GM21723 (cell line): ENCODE results near the gene PYM1.
"Not testable (repeated sequence)": the region's sequence is repeated elsewhere in the genome, so short reads cannot be mapped to it uniquely, and the experiment has no call there.

ENCODE experiments used
- ATAC-seq: cut with Tn5 transposase; IDR thresholded peaks from one replicate; pipeline ENCODE4 v1.9.1; 2021; ENCODE audit warnings: mild to moderate bottlenecking, moderate library complexity; ENCODE audit not compliant: unreplicated experiment

The PYM1 gene

GRCh38 chr12:55915482-55915859 is 12.2 kb downstream of the PYM1 start:
- ATAC-seq = no peak

DNA sequence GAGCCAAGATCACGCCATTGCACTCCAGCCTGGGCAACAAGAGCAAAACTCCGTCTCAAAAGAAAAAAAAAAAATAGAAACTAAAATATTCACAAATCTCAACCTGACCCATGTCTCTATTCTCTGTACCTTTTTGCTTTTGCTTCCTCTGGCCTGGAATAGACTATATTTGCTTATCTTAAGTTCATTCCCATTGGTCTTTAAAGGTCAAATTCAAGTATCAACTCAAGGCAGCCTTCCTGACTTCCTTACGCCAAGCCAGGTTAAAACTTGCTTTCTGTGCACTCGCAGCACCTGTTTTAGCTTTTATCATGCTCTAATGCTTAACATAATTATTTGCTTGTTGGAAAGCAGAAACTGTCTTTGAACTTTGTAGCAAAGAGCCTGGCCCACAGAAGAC is 14.8 kb downstream of the PYM1 start:
- no peak for ATAC-seq

DNA sequence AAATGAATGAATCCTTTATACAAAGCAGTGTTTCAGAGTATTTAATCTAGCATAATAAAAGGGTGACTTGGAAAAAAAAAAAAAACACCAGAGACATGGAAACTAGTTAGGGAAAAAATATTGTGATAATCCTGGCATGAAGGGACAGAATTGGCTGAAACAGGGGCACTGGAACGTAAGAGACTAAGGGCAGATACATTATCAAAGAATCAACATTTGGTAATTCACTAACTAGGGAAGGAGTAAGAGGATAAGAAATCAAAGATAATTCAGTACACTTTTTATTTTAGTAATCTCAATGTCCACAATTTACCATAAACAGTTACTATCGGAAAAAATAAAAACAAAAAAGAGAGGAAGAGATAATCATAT is 18.2 kb downstream of the PYM1 start:
- no peak for ATAC-seq

GRCh38 chr12:55908726-55909512 is 18.8 kb downstream of the PYM1 start:
- no peak for ATAC-seq

- no peak for ATAC-seq
These were observed 21.6 kb downstream of the PYM1 start for GRCh38 chr12:55906056-55906455.

DNA sequence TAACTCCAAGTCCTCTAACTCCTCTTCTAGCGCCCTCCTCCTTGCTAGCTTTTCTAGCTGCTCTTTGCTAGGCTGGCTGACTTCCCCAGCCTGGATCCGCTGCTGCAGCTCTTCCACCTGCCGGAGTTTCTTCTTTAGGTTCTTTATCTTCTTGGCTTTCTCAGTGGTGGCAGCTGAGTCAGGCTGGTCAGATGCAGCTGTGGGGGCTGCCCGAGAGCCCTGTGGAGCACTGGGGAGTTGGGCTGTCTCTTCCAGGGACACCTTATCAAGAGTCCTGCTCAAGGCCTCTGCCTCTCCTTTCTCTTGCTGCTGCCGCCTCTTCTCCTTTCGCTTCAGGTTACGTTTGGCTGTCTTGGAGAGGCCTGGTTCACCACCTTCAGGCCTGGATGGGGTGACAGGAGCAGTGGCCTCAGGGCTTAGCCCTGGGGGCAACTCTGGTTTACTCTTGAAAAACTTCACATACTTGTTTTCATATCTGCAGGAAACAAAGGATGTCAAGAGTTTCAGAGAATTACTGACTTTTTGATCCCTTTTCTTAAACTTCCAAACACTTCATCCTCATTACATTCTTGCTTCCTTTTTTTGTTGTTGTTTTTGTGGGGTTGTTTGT is 25.7 kb downstream of the PYM1 start:
- ATAC-seq = no peak

- ATAC-seq = no peak
These were observed 28.6 kb downstream of the PYM1 start for GRCh38 chr12:55899082-55899481.

GRCh38 chr12:55893723-55894122 is 34.0 kb downstream of the PYM1 start:
- ATAC-seq = no peak

- no peak for ATAC-seq
These were observed 36.4 kb downstream of the PYM1 start for GRCh38 chr12:55891310-55891709.

- no peak for ATAC-seq
These were observed 42.6 kb downstream of the PYM1 start for GRCh38 chr12:55885113-55885512.

DNA sequence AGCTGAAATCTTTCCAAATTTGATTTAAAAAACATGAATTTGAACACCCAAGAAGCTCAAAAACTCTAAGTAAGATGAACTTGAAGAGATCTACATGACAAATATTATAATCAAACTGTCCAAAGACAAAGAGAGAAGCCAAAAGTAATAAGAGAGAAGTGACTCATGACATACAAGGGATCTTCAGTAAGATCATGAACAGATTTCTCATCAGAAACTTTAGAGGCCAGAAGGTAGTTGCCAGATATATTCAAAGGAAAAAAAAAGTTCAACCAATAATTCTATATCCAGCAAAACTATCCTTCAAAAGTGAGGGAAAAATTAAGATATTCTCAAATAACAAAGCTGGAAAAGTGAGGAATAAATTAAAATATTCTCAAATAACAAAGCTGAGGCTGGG is 49.9 kb downstream of the PYM1 start:
- no peak for ATAC-seq

- ATAC-seq = no peak
These were observed 51.8 kb downstream of the PYM1 start for GRCh38 chr12:55875704-55876467.

GRCh38 chr12:55874443-55874842 is 53.3 kb downstream of the PYM1 start:
- no peak for ATAC-seq

GRCh38 chr12:55866454-55867004 is 61.2 kb downstream of the PYM1 start:
- ATAC-seq = not testable (repeated sequence)

GRCh38 chr12:55865327-55865726 is 62.4 kb downstream of the PYM1 start:
- no peak for ATAC-seq

DNA sequence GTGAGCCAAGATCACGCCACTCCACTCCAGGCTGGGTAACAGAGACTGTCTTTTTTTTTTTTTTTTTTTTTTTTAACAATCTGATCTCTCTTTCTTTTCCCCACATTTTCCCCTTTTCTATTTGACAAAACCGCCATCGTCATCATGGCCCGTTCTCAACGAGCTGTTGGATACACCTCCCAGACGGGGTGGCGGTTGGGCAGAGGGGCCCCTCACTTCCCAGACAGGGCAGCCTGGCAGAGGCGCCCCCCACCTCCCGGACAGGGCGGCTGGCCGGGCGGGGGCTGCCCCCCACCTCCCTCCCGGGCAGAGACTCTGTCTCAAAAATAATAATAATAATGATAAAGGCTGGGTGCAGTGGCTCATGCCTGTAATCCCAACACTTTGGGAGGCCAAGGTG is 64.8 kb downstream of the PYM1 start:
- ATAC-seq = not testable (repeated sequence)

DNA sequence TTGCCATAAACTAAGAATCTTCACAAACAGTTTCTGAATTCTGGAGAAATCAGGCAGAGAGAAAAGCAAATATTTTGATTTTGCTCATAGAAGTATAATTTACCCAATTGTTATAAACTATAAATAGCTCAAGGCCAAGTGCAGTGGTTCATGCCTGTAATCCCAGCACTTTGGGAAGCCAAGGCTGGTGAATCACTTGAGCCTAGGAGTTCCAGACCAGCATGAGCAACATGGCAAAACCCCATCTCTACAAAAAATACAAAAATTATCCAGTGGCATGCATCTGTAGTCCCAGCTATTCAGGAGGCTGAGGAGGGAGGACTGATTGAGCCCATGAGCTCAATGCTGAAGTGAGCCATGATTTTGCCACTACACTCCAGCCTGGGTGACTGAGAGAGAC is 65.4 kb downstream of the PYM1 start:
- ATAC-seq = no peak

GRCh38 chr12:55861871-55862270 is 65.8 kb downstream of the PYM1 start:
- ATAC-seq = no peak

- no peak for ATAC-seq
These were observed 66.3 kb downstream of the PYM1 start for GRCh38 chr12:55861396-55861795.

DNA sequence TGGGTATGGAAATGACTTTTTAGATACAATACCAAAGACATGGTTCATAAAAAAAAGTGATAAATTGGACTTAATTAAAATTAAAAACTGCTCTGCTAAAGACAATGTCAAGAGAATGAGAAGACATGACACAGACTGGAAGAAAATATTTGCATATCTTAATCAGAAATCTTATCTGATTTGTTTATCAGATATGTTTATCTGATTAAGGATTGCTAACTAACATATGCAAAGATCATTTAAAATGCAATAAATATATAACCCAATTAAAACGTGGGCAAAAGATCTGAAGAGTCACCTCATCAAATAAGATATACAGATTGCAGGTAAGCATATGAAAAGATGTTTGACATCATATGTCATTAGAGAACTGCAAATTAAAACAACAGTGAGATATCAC is 75.0 kb downstream of the PYM1 start:
- ATAC-seq = no peak
